Stimulated activated CD8-positive, alpha-beta memory T cell treated with anti-CD3 and anti-CD28 coated beads, Interleukin-4, amount 100 ng/mL, for 24 hours (primary cell): ENCODE measurements around the gene MAP3K12.
"Not testable (repeated sequence)": the region's sequence is repeated elsewhere in the genome, so short reads cannot be mapped to it uniquely, and the experiment has no call there.

Experiments
- DNase-seq: peaks from one replicate; pipeline ENCODE4 v3.0.0-alpha.2; 2020; ENCODE audit warnings: low read depth

MAP3K12 gene

DNA sequence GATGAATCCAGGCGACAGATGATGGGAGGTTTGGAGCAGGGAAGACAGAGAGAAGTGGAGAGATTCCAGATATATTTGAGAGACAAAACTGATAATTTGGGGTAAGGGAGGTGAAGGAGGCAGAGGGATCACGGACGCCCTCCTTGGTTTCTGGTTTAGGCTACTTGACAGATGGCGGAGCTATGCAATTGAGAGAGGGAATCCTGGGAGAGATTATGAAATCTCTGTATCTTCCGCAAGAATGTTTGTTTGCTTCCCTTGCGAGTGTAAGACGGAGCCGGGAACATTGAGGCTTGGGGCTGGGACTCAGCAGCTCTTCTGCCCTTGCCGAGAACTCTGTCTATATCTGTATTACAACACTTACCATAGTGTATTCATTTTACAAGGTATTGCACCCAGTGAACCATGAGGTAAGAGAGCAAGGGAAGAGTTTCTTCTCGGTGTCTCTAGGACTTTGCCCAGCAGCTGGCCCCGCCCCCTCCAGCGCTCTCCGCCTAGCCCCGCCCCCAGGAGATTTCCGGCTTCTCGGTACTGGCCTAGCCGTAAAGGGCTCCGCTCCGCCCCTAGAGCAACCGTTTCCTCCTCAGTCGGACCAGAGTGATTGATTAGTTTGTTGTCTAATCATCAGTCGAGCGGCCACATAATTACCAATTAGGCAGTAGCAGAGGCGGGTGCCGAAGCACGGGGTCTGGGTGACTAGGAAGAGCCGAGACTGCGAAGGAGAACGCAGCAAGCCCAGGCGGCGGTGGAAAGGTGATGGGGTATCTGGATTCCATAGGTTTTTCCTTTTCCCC lies 58.0 kb downstream of the MAP3K12 start, which contains the start of gene PRR13:
Gene PRR13 (plus strand): TSS at position 695 of the 794 bp plus-strand sequence. CDS start 981 bp downstream, outside the sequence.
- DNase-seq: peak; percentile 98

DNA sequence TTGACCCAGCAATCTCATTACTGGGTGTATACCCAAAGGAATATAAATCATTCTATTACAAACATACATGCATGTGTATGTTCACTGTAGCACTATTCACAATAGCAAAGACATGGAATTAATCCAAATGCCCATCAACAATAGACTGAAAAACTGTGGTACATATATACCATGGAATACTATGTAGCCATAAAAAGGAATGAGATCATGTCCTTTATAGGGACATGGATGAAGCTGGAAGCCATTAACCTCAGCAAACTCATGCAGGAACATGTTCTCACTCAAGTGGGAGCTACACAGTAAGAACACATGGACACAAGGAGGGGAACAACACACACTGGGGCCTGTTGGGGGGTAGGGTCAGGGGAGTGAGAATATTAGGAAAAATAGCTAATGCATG lies 59.7 kb downstream of the MAP3K12 start:
- DNase-seq: not testable (repeated sequence)

DNA sequence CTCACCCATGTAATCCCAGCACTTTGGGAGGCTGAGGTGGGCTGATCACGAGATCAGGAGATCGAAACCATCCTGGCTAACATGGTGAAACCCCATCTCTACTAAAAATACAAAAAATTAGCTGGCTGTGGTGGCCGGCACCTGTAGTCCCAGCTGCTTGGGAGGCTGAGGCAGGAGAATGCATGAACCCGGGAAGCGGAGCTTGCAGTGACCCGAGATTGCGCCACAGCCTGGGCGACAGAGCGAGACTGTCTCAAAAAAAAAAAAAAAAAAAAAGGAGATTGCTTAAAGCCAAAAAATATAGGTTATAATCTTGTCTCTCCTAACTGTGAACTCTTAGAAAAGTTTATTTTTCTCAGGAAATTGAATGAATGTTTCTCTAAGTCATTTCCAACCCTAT lies 63.9 kb downstream of the MAP3K12 start:
- not testable (repeated sequence) for DNase-seq

DNA sequence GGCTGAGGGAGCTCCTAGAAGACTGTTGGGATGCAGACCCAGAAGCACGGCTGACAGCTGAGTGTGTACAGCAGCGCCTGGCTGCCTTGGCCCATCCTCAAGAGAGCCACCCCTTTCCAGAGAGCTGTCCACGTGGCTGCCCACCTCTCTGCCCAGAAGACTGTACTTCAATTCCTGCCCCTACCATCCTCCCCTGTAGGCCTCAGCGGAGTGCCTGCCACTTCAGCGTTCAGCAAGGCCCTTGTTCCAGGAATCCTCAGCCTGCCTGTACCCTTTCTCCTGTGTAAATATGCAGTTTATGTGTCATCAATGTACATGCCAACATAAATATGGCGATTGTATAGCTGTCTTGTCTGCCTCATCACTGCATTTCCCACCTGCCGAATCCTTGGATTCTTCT lies 68.1 kb downstream of the MAP3K12 start:
- no peak for DNase-seq

DNA sequence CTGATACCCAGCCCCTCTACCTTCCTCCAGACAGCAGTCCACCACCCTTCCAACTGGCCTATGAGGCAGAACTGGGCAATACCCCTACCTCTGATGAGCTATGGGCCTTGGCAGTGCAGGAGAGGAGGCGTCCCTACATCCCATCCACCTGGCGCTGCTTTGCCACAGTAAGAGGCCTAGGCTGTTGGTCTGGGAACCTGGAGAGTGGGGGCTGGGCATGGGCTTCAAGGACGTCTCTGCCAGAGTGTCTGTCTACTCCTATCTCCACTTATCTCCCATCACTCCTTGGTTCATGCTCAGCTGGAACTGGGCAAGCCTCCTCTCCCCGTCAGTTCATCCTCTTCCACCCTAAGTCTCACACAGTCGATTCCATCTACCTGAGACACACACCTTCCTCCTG lies 69.1 kb downstream of the MAP3K12 start:
- DNase-seq: no peak
